WERI-Rb-1 (cell line): ENCODE results near the gene MTG1.
"Not testable (repeated sequence)": the region's sequence is repeated elsewhere in the genome, so short reads cannot be mapped to it uniquely, and the experiment has no call there.

ENCODE experiments used
- DNase-seq: peaks from one replicate; pipeline ENCODE4 v3.0.0-alpha.2; 2020
- H3K27ac ChIP-seq: fragments of 250-450 bp; sonication (Bioruptor Pico); 2 replicates; pipeline ENCODE4 v1.5.1; 2020; ENCODE audit warnings: mild to moderate bottlenecking, moderate library complexity
- H3K27me3 ChIP-seq: fragments of 250-450 bp; sonication (Bioruptor Pico); 2 replicates; pipeline ENCODE4 v1.5.1; 2021; ENCODE audit warnings: mild to moderate bottlenecking, low read depth, moderate library complexity; ENCODE audit not compliant: insufficient read depth, severe bottlenecking
- H3K36me3 ChIP-seq: fragments of 250-450 bp; sonication (Bioruptor Pico); 2 replicates; pipeline ENCODE4 v1.5.1; 2020; ENCODE audit warnings: mild to moderate bottlenecking, moderate library complexity
- H3K4me3 ChIP-seq: 2 replicates; pipeline ENCODE4 v1.5.1; 2011; ENCODE audit warnings: low read depth, mild to moderate bottlenecking, control low read depth, low read length
- H3K9me3 ChIP-seq: fragments of 250-450 bp; sonication (Bioruptor Pico); 2 replicates; pipeline ENCODE4 v1.5.1; 2021; ENCODE audit warnings: mild to moderate bottlenecking, moderate library complexity; ENCODE audit not compliant: severe bottlenecking
- TF ChIP-seq, protein P1 (sequence below): IDR thresholded peaks from 2 replicates; pipeline ENCODE4 v1.5.1; 2011; ENCODE audit warnings: low read depth, mild to moderate bottlenecking, control low read depth, inconsistent platforms, low read length

MTG1 gene

GRCh38 chr10:133438711-133439273 is 44.8 kb downstream of the MTG1 start:
- H3K27ac ChIP-seq: no peak overlapping the region
- H3K4me3 ChIP-seq: no peak overlapping the region
- H3K9me3 ChIP-seq: no peaks in the 10 kb centered on the region
- H3K27me3 ChIP-seq: no peaks in the 10 kb centered on the region
- H3K36me3 ChIP-seq: no peaks in the 10 kb centered on the region
- DNase-seq: peak; percentile 38
- TF ChIP-seq, protein P1, sequence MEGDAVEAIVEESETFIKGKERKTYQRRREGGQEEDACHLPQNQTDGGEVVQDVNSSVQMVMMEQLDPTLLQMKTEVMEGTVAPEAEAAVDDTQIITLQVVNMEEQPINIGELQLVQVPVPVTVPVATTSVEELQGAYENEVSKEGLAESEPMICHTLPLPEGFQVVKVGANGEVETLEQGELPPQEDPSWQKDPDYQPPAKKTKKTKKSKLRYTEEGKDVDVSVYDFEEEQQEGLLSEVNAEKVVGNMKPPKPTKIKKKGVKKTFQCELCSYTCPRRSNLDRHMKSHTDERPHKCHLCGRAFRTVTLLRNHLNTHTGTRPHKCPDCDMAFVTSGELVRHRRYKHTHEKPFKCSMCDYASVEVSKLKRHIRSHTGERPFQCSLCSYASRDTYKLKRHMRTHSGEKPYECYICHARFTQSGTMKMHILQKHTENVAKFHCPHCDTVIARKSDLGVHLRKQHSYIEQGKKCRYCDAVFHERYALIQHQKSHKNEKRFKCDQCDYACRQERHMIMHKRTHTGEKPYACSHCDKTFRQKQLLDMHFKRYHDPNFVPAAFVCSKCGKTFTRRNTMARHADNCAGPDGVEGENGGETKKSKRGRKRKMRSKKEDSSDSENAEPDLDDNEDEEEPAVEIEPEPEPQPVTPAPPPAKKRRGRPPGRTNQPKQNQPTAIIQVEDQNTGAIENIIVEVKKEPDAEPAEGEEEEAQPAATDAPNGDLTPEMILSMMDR: peak; percentile 72

GRCh38 chr10:133439517-133440461 is 45.8 kb downstream of the MTG1 start:
- peak; percentile 7 for DNase-seq
- Histone ChIP-seq H3K9me3 (no peaks in the 10 kb centered on the region), H3K36me3 (no peaks in the 10 kb centered on the region), H3K4me3 (no peak overlapping the region), H3K27me3 (no peaks in the 10 kb centered on the region), H3K27ac (no peak overlapping the region)
- TF ChIP-seq, protein P1: no peak

DNA sequence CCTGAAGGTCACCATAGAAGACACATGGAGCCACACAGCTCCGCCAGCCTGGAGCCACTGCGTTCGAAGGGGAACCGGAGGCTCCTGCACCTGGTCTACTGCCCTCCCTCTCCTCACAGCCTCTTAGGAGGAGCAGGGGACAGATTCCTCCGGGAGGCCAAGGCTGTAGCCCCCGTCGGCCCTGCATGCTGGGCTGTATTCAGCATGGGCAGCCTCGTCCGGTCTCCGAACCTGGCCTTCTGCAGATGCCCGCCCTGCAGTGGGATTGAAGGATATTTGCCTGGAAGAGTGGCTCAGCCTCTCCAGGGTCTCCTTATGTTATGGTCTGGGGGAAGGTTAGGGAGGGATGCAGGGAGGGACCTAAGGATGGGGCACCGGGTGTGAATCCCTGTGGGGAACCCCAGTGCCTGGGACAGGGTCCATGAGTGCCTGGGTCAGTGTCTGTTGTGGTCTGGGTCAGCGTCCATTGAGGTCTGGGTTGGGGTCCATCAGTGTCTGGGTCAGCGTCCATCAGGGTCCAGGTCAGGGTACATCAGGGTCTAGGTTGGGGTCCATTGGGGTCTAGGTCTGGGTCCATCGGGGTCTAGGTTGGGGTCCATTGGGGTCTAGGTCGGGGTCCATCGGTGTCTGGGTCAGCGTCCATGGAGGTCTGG is 46.8 kb downstream of the MTG1 start:
- Histone ChIP-seq H3K27me3 (no peaks in the 10 kb centered on the region), H3K9me3 (peaks cover 3% of the 10 kb centered on the region), H3K4me3 (no peak overlapping the region), H3K36me3 (no peaks in the 10 kb centered on the region), H3K27ac (no peak overlapping the region)
- no peak for DNase-seq
- TF ChIP-seq, protein P1: no peak

DNA sequence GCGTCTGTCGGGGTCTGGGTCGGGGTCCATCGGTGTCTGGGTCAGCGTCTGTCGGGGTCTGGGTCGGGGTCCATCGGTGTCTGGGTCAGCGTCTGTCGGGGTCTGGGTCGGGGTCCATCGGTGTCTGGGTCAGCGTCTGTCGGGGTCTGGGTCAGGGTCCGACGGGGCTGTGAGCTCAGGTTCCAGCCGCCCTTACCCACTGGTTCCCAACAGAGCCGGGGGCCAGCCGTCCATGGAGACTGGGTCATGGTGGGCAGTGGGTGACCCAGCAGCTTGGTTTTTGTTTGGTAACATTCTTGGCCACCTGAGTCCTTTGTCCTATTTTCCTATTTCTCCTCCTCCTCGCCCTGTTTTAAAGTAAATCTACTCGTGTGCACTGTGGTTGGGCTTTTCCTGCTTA is 47.4 kb downstream of the MTG1 start:
- H3K27ac ChIP-seq, H3K27me3 ChIP-seq, H3K36me3 ChIP-seq, H3K4me3 ChIP-seq, H3K9me3 ChIP-seq, DNase-seq: not testable (repeated sequence)

DNA sequence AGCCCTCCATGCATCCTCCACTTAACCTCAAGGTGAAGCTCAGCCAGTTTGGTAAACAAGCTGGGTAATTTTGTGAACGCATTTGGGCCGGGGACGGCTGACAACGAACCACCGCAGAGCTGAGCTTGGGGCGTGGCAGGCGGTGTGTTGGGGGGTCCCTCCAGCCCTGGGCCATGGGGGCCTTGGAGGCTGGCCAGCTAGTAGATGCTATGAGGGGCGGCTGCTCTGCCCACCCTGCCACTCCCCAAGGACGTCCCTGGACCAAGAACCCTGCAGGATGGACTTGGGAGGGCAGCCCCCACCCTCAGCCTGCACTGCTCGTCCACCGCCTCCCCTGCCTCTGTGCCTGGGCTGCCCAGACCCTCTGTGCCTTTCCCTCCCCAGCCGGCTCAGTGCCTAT is 47.8 kb downstream of the MTG1 start:
- TF ChIP-seq, protein P1: no peak
- Histone ChIP-seq H3K9me3 (peaks cover 6% of the 10 kb centered on the region), H3K36me3 (no peaks in the 10 kb centered on the region), H3K4me3 (no peak overlapping the region), H3K27ac (no peak overlapping the region), H3K27me3 (no peaks in the 10 kb centered on the region)
- peak; percentile 3 for DNase-seq
